Mesenchymal stem cell (in vitro differentiated cells and primary cell): ENCODE measurements around the gene SIX5.

Source experiments
- DNase-seq: peaks from one replicate; pipeline ENCODE4 v3.0.0-alpha.2; 2013
- H2AFZ ChIP-seq: one replicate; pipeline ENCODE4 v1.6.1; 2013; ENCODE audit warnings: low read depth, mild to moderate bottlenecking, control low read depth, inconsistent platforms, low read length, moderate library complexity
- H2AK5ac ChIP-seq: 2 replicates; pipeline ENCODE4 v1.6.1; 2013; ENCODE audit warnings: low read length, moderate library complexity, mild to moderate bottlenecking, inconsistent platforms; ENCODE audit not compliant: severe bottlenecking
- H2BK120ac ChIP-seq: one replicate; pipeline ENCODE4 v1.6.1; 2013; ENCODE audit warnings: low read depth, mild to moderate bottlenecking, inconsistent platforms, low read length, moderate library complexity
- H2BK12ac ChIP-seq, 2 experiments: one replicate each; pipeline ENCODE4 v1.6.1; 2013; ENCODE audit warnings: inconsistent platforms in 2 of 2, low read length in 2 of 2, mild to moderate bottlenecking in 2 of 2, moderate library complexity in 2 of 2, control low read depth in 1 of 2
- H2BK15ac ChIP-seq: one replicate; pipeline ENCODE4 v1.6.1; 2013; ENCODE audit warnings: mild to moderate bottlenecking, low read depth, inconsistent platforms; ENCODE audit not compliant: poor library complexity, severe bottlenecking
- H2BK5ac ChIP-seq: 2 replicates; pipeline ENCODE4 v1.6.1; 2013; ENCODE audit warnings: low read depth, mild to moderate bottlenecking, low read length, control low read depth, inconsistent platforms; ENCODE audit not compliant: poor library complexity, severe bottlenecking
- H3K14ac ChIP-seq, 2 experiments: one replicate each; pipeline ENCODE4 v1.6.1; 2013; ENCODE audit warnings: inconsistent platforms in 2 of 2, low read length in 2 of 2, control low read depth in 1 of 2, mild to moderate bottlenecking in 1 of 2, moderate library complexity in 1 of 2
- H3K18ac ChIP-seq, 2 experiments: one replicate each; pipeline ENCODE4 v1.6.1; 2013; ENCODE audit warnings: inconsistent platforms in 2 of 2, low read length in 2 of 2, control low read depth in 1 of 2, low read depth in 1 of 2, mild to moderate bottlenecking in 1 of 2
- H3K23ac ChIP-seq, 2 experiments: one replicate each; pipeline ENCODE4 v1.6.1; 2013; ENCODE audit warnings: inconsistent platforms in 2 of 2, low read length in 2 of 2, mild to moderate bottlenecking in 2 of 2, moderate library complexity in 2 of 2, control low read depth in 1 of 2
- H3K27ac ChIP-seq: 2 replicates; pipeline ENCODE4 v1.5.1; 2013; ENCODE audit warnings: mild to moderate bottlenecking, moderate library complexity, low read length, control low read depth, inconsistent platforms; ENCODE audit not compliant: poor library complexity, severe bottlenecking
- H3K27me3 ChIP-seq, 2 experiments: 2 replicates each; pipeline versions ENCODE4 v1.6.1 to v1.7.0; 2013; ENCODE audit warnings: low read length in 2 of 2, mild to moderate bottlenecking in 2 of 2, moderate library complexity in 2 of 2, control low read depth in 1 of 2, inconsistent platforms in 1 of 2; ENCODE audit not compliant: control insufficient read depth in 1 of 2, insufficient read depth in 1 of 2
- H3K36me3 ChIP-seq, 2 experiments: 2 replicates each; pipeline versions ENCODE4 v1.6.1 to v1.7.0; 2013; ENCODE audit warnings: low read length in 2 of 2, control low read depth in 1 of 2, inconsistent platforms in 1 of 2, low read depth in 1 of 2, mild to moderate bottlenecking in 1 of 2; ENCODE audit not compliant: insufficient read depth in 2 of 2, control insufficient read depth in 1 of 2
- H3K4ac ChIP-seq, 2 experiments: one replicate each; pipeline ENCODE4 v1.6.1; 2013; ENCODE audit warnings: inconsistent platforms in 2 of 2, low read length in 2 of 2, mild to moderate bottlenecking in 2 of 2, moderate library complexity in 2 of 2, control low read depth in 1 of 2, low read depth in 1 of 2
- H3K4me1 ChIP-seq: 2 replicates; pipeline ENCODE4 v1.6.1; 2013; ENCODE audit warnings: low read depth, low read length, control low read depth; ENCODE audit not compliant: control insufficient read depth, insufficient read depth
- H3K4me2 ChIP-seq: 2 replicates; pipeline ENCODE4 v1.6.1; 2013; ENCODE audit warnings: low read length, mild to moderate bottlenecking, inconsistent platforms; ENCODE audit not compliant: poor library complexity, severe bottlenecking
- H3K4me3 ChIP-seq, 2 experiments: 2 replicates each; pipeline versions ENCODE4 v1.5.1 to v1.7.0; 2013; ENCODE audit warnings: low read length in 2 of 2, mild to moderate bottlenecking in 2 of 2, control low read depth in 1 of 2, low read depth in 1 of 2; ENCODE audit not compliant: insufficient read depth in 1 of 2
- H3K79me1 ChIP-seq: replicated peaks from 2 replicates; pipeline ENCODE4 v1.6.1; 2013; ENCODE audit warnings: mild to moderate bottlenecking, control low read depth, low read length, inconsistent platforms; ENCODE audit not compliant: poor library complexity, severe bottlenecking
- H3K9ac ChIP-seq: 2 replicates; pipeline ENCODE4 v1.7.0; 2013; ENCODE audit warnings: mild to moderate bottlenecking, low read length, moderate library complexity
- H3K9me3 ChIP-seq: 2 replicates; pipeline ENCODE4 v1.7.0; 2013; ENCODE audit warnings: mild to moderate bottlenecking, low read length; ENCODE audit not compliant: control insufficient read depth
- H4K8ac ChIP-seq: one replicate; pipeline ENCODE4 v1.6.1; 2013; ENCODE audit warnings: inconsistent platforms, mild to moderate bottlenecking, low read length, moderate library complexity
- H4K91ac ChIP-seq: one replicate; pipeline ENCODE4 v1.6.1; 2013; ENCODE audit warnings: mild to moderate bottlenecking, low read length, inconsistent platforms
- WGBS: methylation state at CpG from one replicate; pipeline ENCODE4 v1.1.7; 2013; ENCODE audit warnings: mixed read lengths; 5-methylcytosine and 5-hydroxymethylcytosine counted together

The SIX5 gene

DNA sequence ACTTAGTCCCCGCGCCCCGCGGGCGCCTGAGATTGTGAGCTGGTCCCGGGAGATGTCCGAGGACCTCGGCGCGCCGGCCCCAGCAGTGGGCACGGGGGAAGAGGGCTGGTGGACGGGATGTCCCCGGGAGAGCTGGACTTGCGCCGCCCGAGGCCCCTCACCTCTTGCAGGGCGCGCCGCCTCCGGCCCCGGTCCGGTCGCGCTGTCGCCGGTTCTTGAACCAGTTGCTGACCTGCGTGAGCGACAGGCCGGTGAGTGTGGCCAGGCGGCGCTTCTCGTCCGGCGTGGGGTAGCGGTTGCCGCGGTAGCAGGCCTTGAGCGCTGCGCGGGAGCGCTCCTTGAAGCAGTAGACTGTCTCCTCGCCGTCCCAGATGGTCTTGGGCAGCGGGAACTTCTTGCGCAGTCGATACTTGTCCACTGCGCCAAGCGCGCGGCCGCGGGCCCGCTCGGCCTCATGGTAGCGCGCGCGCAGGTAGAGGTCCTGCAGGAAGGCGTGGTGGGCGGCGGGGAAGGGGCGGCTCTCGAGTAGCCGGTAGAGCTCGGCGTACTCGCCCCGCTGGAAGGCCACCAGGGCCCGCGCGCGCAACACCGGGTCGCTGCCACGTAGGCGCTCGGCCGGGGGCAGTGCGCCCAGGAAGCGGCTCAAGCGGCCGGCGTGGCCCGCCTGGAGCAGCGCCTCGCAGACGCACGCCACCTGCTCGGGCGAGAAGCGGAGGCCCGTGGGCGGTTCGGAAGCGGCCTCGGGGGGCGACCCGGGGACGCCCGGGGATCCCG lies 984 bp downstream of the SIX5 start:
- Histone ChIP-seq H4K91ac (peak overlapping the region; percentile 75), H3K4me3 (peak overlapping the region; percentile 82 to 89), H3K27ac (peak overlapping the region; percentile 91), H3K4me1 (peaks cover 52% of the 10 kb centered on the region), H2BK5ac (peak overlapping the region; percentile 89), H3K18ac (peak overlapping the region; percentile 14 to 98), H2AK5ac (no peak overlapping the region), H3K9ac (peak overlapping the region; percentile 95), H2BK12ac (peak overlapping the region in 1 of 2 experiments; percentile 29), H3K23ac (peak overlapping the region in 1 of 2 experiments; percentile 85), H3K36me3 (peaks cover 24 to 40% of the 10 kb centered on the region in 2 experiments), H3K4ac (peak overlapping the region; percentile 64 to 79), H3K27me3 (peaks cover 0 to 8% of the 10 kb centered on the region in 2 experiments), H3K79me1 (peaks cover 14% of the 10 kb centered on the region), H4K8ac (peak overlapping the region; percentile 62), H2BK15ac (peak overlapping the region; percentile 75), H3K4me2 (peak overlapping the region; percentile 79), H3K9me3 (no peaks in the 10 kb centered on the region), H2AFZ (peak overlapping the region; percentile 29), H2BK120ac (peak overlapping the region; percentile 97), H3K14ac (peak overlapping the region in 1 of 2 experiments; percentile 80)
- WGBS, result under 1% methylated on average over 65 of the region's 102 CpGs
- DNase-seq, result peak; percentile 78

DNA sequence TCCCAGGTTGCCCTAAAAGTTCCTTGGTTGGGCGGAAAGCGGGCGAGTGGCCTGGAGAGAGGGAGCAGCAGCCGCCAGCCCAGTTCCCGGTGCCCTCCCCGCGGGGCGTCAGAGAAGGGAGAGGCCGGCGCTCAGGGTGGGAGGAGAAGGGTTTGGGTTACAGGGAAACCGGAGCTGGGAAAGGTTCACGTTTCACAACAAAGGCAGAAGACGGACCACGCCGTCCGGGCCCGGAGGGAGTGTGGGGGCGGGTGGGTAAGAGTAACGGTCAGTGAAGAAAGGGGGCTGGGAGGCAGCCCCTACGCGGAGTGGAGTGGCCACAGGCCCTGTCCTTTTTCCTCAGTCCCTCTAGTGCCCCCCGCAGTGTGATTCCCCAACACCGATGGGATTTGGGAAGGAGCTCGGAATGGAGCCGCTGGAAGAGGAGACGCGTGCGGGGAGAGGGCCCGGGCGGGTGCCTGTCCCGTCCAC lies 1.6 kb downstream of the SIX5 start:
- peaks cover 0 to 13% of the 10 kb centered on the region in 2 experiments for H3K27me3 ChIP-seq
- peak; percentile 92 for DNase-seq
- peaks cover 14% of the 10 kb centered on the region for H3K79me1 ChIP-seq
- peak overlapping the region; percentile 82 to 89 for H3K4me3 ChIP-seq
- peak overlapping the region; percentile 91 for H3K27ac ChIP-seq
- H2BK12ac ChIP-seq, result peak overlapping the region in 1 of 2 experiments; percentile 47
- no peak overlapping the region for H3K23ac ChIP-seq
- 2% methylated on average over 20 of the region's 31 CpGs for WGBS
- no peak overlapping the region for H2AFZ ChIP-seq
- peak overlapping the region; percentile 89 for H4K91ac ChIP-seq
- H3K36me3 ChIP-seq, result peaks cover 18 to 34% of the 10 kb centered on the region in 2 experiments
- peak overlapping the region; percentile 95 for H4K8ac ChIP-seq
- H2AK5ac ChIP-seq, result no peak overlapping the region
- H3K18ac ChIP-seq, result peak overlapping the region; percentile 88 to 98
- H3K14ac ChIP-seq, result no peak overlapping the region
- peak overlapping the region; percentile 95 for H3K9ac ChIP-seq
- peak overlapping the region; percentile 79 for H3K4me2 ChIP-seq
- peak overlapping the region; percentile 92 to 96 for H3K4ac ChIP-seq
- peak overlapping the region; percentile 14 for H2BK5ac ChIP-seq
- peak overlapping the region; percentile 75 for H2BK15ac ChIP-seq
- no peak overlapping the region for H2BK120ac ChIP-seq
- H3K4me1 ChIP-seq, result peaks cover 52% of the 10 kb centered on the region
- no peaks in the 10 kb centered on the region for H3K9me3 ChIP-seq

DNA sequence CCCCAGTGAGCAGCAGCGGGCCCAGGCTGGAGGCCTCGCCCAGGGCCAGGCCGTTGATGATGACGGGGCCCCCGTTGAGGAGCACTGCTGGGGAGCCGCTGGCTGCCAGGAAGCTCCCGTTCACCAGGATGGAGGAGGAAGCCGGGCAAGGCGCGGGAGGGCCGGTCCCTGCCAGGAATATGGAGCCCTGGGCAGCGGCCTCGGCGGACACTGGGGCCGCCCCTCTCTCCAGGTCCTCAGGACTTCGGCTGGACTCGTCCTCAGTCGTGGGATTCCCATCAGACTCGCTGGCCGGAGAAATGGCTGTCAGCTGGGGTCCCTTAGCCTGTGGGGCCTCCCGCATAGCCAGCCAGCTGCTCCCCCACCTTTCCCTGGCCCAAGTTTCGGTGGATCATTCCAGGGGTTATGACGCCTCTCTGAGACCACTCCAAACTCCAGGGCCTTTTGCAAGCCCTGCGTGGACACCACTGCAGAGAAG lies 2.1 kb downstream of the SIX5 start:
- Histone ChIP-seq H3K27me3 (peaks cover under 1 to 13% of the 10 kb centered on the region in 2 experiments), H3K4me2 (peak overlapping the region; percentile 79), H2AFZ (no peak overlapping the region), H3K4me3 (peak overlapping the region; percentile 82 to 89), H3K27ac (peak overlapping the region; percentile 91), H3K9ac (peak overlapping the region; percentile 95), H2BK15ac (peak overlapping the region; percentile 89), H4K91ac (peak overlapping the region; percentile 89), H3K79me1 (peaks cover 14% of the 10 kb centered on the region), H2BK5ac (peak overlapping the region; percentile 37), H3K18ac (peak overlapping the region; percentile 85 to 88), H3K9me3 (no peaks in the 10 kb centered on the region), H3K14ac (peak overlapping the region; percentile 49 to 86), H2AK5ac (peak overlapping the region; percentile 61), H3K23ac (peak overlapping the region in 1 of 2 experiments; percentile 61), H3K4me1 (peaks cover 52% of the 10 kb centered on the region), H2BK12ac (peak overlapping the region; percentile 11 to 86), H3K36me3 (peaks cover 12 to 29% of the 10 kb centered on the region in 2 experiments), H4K8ac (peak overlapping the region; percentile 95), H3K4ac (peak overlapping the region; percentile 92 to 96), H2BK120ac (peak overlapping the region; percentile 90)
- 31% methylated on average over 24 of the region's 24 CpGs for WGBS
- no peak for DNase-seq
